Stimulated activated CD8-positive, alpha-beta memory T cell treated with anti-CD3 and anti-CD28 coated beads, Interleukin-15, amount 100 ng/mL, for 24 hours (primary cell): ENCODE data around the gene DAZL.

Experiments used
- DNase-seq: peaks from one replicate; pipeline ENCODE4 v3.0.0-alpha.2; 2020; ENCODE audit warnings: low read depth

DAZL gene

GRCh38 chr3:16595778-16596177, 9.4 kb downstream of the DAZL start:
- no peak for DNase-seq

DNA sequence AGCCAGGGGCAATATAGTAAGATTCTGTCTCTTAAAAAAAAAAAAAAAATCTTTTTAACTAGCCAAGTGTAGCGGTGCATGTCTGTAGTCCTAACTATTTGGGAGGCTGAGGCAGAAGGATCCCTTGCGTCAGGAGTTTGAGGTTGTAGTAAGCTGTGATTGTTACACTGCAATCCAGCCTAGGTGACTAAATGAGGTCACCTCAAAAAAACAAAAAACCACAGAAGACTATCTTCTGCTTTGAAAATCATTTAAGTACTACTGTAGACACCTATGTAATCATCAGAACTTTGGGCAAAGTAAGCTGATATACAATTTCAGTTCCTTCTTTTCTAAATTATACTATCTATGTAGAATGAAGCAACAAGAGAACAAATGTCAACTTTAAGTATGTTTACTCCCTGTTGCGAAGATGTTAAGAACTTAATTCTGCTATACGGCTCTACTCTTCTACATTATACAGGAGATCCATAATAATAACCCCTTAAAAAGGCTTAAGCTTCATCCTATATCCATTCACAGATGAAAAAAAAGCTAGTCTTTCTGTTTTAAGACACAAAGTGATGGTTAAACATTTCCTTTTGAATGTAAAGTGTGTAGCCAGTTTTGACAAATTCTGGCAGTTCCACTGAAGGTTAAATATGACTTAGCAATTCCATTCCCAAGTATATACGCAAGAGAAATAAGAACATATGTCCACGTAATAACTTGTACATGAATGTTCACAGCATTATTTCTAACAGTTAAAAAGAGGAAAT, 15.2 kb downstream of the DAZL start:
- no peak for DNase-seq

DNA sequence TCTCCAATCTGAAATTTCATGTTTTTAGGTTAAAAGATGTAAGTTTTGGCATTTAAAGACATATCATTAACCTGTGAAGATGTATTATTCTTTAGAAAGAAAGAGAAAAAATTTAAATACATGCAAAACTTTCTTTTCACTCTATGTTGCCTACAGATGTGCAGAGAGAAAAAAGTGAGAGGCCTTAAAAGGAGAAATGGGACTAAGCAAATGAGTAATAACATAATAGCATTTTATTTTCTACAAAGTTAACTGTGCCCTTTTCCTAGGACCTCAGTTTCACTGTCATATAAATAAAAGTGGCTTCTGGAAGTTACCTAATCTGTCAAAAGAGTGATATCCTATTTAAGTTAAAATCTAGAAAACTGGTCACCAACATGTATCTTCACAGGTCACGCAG, 16.1 kb downstream of the DAZL start:
- no peak for DNase-seq

GRCh38 chr3:16587681-16588060, 17.6 kb downstream of the DAZL start:
- DNase-seq: no peak

- no peak for DNase-seq
These were observed 18.1 kb downstream of the DAZL start for GRCh38 chr3:16587047-16587680.

GRCh38 chr3:16584880-16585279, 20.3 kb downstream of the DAZL start:
- no peak for DNase-seq

GRCh38 chr3:16583551-16583950, 21.7 kb downstream of the DAZL start:
- DNase-seq: no peak

DNA sequence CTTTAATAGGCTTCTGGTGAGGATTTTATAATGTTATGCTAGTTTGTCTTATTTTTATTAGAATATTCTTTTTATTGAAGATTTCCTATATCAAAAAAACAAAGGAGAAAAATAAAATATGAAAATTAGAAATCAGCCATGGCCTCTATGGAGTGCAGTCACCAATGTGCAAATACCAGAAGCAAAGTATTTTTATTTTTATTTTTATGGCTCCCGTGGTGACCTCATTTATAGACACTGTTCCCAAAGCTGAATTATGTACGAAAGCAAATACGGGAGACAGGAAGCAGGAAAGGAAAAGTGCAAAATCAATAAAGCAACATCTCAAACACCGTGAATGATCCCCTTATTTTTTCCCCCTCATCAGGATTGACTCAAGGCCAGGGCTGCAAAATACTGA, 35.1 kb downstream of the DAZL start:
- DNase-seq: no peak

- no peak for DNase-seq
These were observed 36.7 kb downstream of the DAZL start for GRCh38 chr3:16568532-16568931.

GRCh38 chr3:16568115-16568514, 37.1 kb downstream of the DAZL start:
- DNase-seq: no peak

DNA sequence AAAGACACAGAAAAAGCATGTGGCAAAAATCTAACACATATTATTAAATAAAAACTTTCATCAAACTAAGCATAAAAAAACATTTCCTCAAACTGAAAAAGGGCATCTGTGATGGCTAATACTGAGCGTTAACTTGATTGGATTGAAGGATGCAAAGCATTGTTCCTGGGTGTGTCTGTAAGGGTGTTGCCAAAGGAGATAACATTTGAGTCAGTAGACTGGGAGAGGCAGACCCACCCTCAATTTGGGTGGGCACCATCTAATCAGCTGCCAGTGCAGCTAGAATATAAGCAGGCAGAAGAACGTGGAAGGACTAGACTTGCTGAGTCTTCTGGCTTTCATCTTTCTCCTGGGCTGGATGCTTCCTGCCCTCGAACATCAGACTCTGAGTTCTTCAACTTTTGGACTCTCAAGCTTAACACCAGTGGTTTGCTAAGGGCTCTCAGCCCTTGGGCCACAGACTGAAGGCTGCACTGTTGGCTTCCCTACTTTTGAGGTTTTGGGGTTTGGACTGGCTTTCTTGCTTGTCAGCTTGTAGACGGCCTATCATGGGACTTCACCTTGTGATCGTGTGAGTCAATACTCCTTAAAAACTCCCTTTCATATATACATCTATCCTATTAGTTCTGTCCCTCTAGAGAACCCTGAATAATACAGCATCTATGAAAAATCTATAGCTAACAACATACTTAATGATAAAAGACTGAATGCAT, 45.4 kb downstream of the DAZL start:
- no peak for DNase-seq

- no peak for DNase-seq
These were observed 51.1 kb downstream of the DAZL start for GRCh38 chr3:16554126-16554525.

- DNase-seq: no peak
These were observed 52.5 kb downstream of the DAZL start for GRCh38 chr3:16552757-16553156.

DNA sequence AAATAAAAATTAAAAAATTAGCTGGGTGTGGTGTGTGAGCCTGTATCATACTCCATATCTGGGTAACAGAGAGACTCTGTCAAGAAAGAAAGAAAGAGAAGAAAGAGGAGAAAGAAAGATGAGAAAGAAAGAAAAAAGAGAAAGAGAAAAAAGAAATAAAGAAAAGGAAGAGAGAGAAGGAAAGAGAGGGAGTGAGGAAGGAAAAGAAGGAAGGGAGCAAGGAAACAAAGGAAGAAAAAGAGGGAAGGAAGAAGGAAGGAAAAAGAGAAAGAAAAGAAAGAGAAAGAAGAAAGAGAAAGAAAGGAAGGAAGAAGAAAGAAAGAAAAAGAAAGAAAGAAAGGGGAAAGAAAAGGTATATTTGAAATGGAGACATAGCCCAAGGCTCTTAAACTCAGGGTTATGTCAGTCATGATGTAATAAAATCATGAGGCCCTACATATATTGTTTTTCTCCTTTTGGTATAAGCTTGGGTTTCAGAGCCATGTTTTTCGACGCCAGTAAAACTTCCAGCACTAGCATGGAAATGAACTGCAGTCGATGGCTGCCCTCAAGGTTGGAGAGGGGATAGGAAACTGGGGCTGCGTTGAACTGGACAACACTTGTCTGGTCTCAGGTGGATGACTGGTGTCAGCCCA, 53.8 kb downstream of the DAZL start:
- DNase-seq: no peak

DNA sequence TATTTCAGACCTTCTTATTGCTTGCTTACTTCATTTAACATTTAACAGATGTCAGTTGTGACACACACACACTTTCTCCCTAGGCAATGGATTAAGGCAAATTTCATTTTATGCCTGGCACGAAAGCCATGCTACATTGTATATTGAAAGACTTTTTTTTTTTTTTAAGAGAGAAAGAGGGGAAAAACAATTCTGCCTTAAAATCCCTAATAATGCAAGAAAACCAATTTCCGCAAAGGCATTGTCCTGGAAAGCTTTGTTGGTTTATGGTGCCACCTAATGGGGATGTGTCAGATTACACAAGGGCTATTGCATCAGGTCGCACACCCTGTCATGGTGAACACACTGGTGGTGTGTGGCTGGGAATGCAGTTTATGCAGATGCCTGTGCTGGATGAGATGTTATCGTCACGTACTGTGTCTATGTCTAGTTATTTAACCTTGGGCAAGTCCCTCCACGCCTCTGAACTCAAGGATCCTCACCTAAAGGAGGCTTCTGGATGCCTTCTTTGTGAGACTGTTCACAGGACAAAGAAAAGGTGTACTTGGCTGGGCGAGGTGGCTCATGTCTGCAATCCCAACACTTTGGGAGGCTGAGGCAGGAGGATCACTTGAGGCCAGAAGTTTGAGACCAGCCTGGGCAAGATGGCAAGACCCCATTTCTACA, 54.4 kb downstream of the DAZL start:
- DNase-seq: peak; percentile 27

DNA sequence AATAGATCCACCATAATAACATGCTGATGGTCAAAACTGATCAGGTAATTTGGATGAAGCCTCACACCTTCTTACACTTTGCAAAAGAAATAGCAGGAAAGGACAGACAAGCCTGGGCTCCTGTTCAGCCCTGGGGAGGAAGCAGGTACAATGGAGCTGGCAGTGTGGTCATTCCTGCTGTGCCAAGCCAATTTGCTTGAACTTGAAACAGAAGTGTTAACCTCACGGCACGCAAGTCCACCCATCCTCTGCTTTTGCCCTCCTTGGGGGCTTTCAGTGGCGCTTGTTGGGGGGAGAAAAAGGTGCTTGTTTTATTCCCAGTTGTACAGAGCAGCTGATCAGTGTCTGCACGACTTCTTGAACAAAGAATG, 54.9 kb downstream of the DAZL start:
- DNase-seq: no peak

DNA sequence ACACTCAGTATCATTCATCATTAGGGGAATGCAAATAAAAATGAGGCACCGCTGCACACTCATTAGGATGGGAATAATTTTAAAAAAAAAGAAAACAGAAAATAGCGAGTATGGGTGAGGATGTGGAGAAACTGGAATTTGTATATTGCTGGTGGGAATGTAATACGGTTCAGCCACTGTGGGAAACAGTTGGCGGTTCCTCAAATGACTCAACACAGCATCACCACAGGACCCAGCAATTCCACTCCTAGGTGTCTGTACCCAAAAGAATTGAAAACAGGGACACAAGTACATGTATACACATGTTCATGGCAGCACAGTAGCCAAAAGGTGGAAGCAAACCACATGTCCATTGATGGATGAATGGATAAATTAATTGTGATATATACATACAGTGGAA, 56.5 kb downstream of the DAZL start:
- no peak for DNase-seq

DNA sequence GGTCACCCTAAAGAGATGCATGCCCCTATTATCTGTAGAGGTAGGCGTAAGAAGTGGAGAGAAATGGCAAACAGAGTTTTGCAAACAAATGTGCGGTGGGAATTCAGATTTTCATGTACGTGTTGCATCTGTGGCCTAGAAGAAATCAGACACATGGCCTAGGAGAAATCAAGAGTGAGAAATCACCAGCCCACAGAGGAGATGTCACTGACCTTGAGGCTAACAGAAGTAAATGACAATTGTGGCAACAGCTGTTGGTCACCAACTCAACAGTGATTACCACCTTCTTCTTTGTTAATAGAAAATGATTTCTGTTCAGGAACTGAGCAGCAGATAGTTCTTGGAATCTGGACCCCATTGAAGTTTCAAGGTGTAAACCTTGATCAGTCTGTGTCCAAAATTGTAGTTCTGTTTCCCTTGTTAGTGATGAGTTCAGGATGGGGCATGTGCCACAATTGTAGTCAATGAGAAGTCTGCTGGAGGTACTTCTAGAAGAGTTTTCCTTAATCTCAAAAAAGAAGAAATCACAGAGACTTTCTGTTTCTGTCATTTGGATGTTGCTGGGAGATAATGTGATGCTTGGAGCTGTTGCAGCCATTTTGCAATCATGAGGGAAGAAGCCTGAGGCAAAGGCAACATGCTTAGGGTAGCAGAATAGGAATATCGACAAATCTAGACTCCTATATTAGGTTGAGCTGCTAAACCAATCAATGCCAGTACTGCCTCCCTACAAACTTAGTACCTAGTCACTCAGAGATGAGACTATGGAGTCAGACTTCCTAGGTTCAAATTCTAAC, 57.5 kb downstream of the DAZL start:
- no peak for DNase-seq

DNA sequence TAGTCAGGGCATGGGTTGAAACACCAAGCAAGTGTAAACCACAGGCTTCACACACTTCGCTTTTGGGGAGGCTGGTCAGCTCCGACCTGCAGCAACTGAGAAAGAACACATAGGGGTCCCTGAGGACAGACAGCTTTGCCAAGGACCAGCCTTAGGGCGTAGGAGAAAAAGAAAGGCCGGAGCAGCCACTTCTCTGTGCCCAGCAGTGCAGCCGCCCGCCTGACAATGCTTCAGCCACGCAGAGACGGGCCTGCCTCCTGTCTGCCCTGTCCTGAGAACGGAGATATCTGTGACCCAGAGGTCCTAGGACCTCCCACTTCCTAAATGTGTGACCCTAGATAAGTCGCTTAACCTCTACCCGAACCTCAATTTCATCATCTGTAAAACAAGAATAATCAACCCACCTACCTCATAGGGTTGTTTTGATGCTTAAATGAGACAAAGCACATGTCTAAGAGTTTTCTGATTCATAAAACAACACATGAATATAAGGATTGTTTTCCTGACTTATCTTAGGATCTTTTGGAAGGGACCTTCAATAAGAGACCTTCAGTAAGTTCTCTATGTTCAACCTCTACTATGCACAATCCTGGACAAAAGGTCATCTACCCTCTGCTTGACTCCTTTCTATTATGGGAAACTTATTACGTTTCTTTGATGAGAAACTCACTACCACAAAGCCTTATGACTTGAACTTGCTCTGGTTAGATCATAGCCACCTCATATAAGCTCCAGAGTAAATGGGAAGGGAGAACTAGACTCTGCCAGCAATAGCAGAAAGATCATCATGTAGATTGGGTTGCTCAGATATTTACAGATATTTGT, 58.8 kb downstream of the DAZL start:
- no peak for DNase-seq

DNA sequence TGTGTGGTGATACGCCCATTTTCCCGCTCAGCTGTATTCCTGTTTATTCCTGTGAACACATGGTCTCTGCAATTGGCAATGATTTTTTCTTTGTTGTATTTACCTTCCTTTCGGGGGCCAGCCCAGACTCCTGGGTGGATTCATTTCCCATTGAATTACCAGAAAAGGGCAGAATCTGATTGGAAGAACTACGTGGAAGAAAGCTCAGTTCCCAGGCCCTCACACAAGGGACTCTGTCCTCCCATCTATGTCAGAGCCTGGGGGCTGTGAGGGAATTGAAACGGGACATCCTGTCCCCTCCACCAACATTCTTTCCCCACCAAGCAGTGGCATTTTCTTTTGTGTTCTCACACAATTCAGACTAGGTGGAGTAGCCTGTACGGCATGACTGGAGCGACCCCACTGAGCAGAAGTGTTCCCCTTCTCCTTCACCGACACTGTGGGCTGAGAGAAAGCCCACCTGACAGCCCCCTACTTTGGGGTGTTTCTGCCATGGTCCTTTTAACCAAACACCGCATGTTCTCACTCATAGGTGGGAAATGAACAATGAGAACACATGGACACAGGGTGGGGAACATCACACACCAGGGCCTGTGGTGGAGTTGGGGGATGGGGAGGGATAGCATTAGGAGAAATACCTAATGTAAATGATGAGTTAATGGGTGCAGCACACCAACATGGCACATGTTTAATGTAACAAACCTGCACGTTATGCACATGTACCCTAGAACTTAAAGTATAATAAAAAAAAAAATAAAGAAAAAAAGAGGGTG, 59.6 kb downstream of the DAZL start:
- no peak for DNase-seq
